GM10266 (cell line): ENCODE data around the gene MYO10.

Source experiments
- DNase-seq: peaks from one replicate; pipeline ENCODE4 v3.0.0; 2012; ENCODE audit errors: extremely low spot score
- TF ChIP-seq, protein P1 (sequence below): IDR thresholded peaks from 2 replicates; pipeline ENCODE4 v1.5.1; 2012; ENCODE audit warnings: mild to moderate bottlenecking, low read depth; ENCODE audit not compliant: control insufficient read depth, insufficient read depth; ENCODE audit errors: missing control alignments

MYO10 gene

DNA sequence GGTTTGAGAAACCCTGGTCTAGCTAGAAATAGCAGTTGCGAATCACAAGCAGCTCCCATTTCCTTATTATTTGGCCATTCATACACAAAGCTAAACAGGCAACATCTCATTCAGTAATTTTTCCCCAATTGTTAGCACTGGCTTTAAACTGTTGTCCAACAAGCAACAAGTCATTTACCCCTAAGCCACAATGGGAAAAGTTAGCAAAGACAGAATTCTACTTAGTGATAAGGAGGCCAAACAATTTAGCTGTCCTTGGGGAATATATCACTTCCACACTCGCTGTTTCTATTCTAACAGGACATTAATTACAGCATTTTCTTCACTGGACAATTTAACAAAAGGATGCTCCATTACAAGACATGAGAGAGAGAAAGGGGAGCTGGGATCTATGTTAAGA, 2.8 kb downstream of the MYO10 start:
- no peak for DNase-seq

DNA sequence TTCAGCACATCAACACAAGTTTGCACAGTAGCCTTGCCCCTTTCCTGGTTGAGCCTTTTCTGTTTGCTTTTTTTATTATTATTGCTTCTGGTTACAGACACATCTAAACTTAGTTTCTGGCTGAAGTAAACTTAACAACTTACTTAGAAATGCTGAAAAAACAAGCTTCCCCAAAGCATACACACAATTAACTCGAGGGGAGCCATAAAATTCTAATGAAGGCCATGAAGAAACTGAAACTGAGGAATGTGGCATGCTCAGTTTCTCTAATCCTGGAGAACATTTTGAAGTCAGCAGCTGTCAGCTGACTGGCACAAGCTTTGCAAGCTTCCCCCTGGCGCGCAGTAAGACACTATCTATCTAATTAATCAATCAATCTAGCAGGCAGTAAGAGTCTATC, 3.7 kb downstream of the MYO10 start:
- no peak for DNase-seq

More for the DNA sequence above, 2.8 kb downstream of the MYO10 start:
- TF ChIP-seq, protein P1, sequence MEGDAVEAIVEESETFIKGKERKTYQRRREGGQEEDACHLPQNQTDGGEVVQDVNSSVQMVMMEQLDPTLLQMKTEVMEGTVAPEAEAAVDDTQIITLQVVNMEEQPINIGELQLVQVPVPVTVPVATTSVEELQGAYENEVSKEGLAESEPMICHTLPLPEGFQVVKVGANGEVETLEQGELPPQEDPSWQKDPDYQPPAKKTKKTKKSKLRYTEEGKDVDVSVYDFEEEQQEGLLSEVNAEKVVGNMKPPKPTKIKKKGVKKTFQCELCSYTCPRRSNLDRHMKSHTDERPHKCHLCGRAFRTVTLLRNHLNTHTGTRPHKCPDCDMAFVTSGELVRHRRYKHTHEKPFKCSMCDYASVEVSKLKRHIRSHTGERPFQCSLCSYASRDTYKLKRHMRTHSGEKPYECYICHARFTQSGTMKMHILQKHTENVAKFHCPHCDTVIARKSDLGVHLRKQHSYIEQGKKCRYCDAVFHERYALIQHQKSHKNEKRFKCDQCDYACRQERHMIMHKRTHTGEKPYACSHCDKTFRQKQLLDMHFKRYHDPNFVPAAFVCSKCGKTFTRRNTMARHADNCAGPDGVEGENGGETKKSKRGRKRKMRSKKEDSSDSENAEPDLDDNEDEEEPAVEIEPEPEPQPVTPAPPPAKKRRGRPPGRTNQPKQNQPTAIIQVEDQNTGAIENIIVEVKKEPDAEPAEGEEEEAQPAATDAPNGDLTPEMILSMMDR, result no peak

DNA sequence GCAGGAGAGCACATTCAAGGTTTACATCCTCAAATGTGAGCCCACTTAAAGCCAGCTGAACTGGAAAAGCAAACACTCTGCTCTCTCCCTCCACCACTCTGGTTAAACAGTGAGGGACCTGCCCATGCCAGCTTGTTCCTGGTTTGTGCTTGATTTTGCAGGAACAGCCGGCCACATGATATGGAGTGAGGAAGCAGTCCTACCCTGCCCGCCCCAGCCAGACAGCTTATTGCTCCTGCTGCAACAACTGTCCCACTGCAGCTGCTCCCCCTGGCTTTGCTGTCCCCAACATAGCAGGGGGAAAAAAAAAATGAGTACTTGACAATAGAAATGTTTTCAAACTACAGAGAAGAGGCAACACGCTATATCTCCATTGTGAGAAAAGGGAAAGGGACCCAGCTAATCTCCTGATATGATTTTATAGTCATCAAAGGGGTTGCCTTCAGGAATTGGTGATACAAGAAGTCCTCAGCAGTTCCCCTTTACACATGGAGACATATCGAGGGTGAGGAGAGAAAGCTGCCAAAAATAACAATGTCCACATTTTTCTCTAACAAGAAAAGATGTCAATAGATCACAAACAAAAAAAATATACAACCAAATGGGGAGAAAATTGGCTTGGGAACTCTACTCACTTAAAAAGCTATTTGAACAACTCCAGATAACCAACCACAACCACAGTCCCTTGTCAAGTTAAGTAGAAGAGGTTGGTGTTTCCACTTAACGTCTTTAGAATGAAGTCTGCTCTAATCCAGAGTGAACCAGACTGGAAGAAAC, 4.6 kb downstream of the MYO10 start:
- TF ChIP-seq, protein P1, result no peak
- no peak for DNase-seq

More for the DNA sequence above, 3.7 kb downstream of the MYO10 start:
- TF ChIP-seq, protein P1, result no peak

DNA sequence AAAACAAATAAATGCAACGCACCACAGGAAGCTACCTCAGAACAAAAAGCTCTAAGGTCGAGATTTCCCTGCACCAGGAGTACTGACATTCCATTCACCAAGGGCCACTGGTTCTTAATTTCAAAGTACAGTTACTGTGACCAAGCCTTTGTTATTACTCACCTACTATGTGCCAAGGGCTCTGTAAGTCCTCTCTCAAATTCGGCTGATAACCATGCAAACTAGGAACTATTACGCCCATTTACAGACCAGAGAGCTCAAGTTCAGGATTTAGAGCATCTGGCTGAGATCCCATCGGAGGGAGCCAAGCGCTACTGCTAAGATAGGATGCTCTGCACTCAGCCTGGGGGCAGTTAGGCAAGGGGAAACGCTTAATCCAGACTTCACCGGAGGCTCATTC, 5.6 kb downstream of the MYO10 start:
- TF ChIP-seq, protein P1, result no peak

DNA sequence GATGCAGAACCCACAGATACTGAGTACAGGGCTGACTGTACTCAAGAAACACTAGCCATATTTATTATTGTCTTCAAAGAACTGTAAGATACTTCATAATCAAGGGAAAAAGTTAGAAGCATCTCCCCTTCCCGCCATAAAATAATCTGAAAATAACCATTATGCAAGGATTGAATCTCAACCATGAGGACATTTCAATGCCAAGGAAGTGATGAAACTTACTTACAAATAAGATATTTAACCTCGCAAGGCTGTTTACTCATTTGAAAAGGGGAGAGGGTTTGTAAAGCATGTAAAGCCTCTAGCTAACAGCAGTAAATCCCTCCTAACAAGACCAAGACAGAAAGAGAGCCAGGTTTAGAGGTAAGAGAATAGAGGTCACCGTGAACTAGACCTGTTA, 6.3 kb downstream of the MYO10 start:
- TF ChIP-seq, protein P1, result no peak
- DNase-seq, result no peak

More for the DNA sequence above, 5.6 kb downstream of the MYO10 start:
- DNase-seq, result no peak

DNA sequence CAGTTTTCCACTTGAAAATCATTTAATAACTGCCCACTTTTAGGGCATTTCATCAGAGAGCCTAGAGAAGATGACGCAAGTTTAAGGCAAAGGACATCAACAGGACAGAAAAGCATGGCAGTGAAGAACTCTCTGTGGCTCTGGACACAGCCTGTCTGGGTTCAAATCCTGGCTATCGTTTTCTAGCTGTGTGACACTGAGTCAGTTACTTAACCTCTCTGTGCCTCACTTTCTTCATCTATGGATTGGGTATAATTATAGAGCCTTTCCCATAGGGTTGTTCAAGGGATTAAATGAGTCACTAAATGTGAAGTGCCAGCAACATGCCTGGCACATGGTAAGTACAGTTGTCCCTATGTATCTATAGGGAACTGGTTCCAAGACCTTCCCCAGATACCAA, 6.7 kb downstream of the MYO10 start:
- no peak for DNase-seq
- TF ChIP-seq, protein P1, result no peak

DNA sequence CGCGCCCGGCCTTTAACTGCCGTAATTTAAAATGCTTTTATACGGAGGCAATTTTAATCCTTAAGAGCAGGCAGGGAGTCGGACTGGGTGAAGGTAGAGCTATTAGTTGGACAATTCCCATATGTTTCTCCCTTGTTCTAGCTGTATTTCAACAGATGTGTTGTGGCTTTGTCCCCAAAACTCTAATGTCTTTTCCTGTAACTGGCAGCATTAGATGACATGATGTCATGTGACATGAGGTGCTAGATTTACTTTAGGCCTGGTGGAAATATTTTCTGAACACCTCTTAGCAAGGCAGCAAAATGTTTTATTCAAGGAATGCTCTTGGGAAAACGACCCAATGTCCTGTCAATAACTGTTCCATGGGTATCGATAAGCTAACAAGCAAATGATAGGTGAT, 8.5 kb downstream of the MYO10 start:
- TF ChIP-seq, protein P1, result no peak
- no peak for DNase-seq
